ENCODE data around the gene CP. TPM values are rescaled to one million over a fixed set of nuclear protein-coding genes. Genes with fewer than 3 reads are reported as not detected.

CP gene
- total and polyA plus RNA-seq, 2 experiments from 2014 or later: 2.8 to 3.6 TPM

- TF ChIP-seq ZNF462 (CRISPR knock-in tag; IDR thresholded peaks at IDR 0.05) (no peak), CTCF (conservative IDR thresholded peaks at IDR 0.05; ENCODE audit: low read depth in 2 of 2) (no peak), STAT1 (IDR thresholded peaks at IDR 0.05; ENCODE audit: unreplicated experiment) (no peak), CREB1 (CRISPR knock-in tag; IDR thresholded peaks at IDR 0.05; ENCODE audit: low read depth) (no peak), EZH2phosphoT487 (IDR thresholded peaks at IDR 0.05; ENCODE audit: unreplicated experiment) (no peak), ZNF114 (CRISPR knock-in tag; IDR thresholded peaks at IDR 0.05) (no peak), EZH2 (IDR thresholded peaks at IDR 0.05; ENCODE audit: low read depth, unreplicated experiment) (no peak), NANOG (IDR thresholded peaks at IDR 0.05; ENCODE audit: borderline replicate concordance) (no peak), JUNB (IDR thresholded peaks at IDR 0.05; ENCODE audit: unreplicated experiment) (no peak), ZNF331 (CRISPR knock-in tag; IDR thresholded peaks at IDR 0.05; ENCODE audit: low read depth) (no peak)
Measured at GRCh38 chr3:149152420-149152819, 69.2 kb downstream of the CP start (continued).
